SJCRH30 (cell line): ENCODE results near the gene USP26. TPM values are rescaled to one million over a fixed set of nuclear protein-coding genes. Genes with fewer than 3 reads are reported as not detected.
"Not testable (repeated sequence)": the region's sequence is repeated elsewhere in the genome, so short reads cannot be mapped to it uniquely, and the experiment has no call there.

Experiments used
- DNase-seq, 2 experiments: peaks; one replicate each; pipeline ENCODE4 v3.0.0-alpha.2; 2015 to 2020
- H3K27ac ChIP-seq: fragments of 250-450 bp; sonication (Bioruptor Pico); 2 replicates; pipeline ENCODE4 v1.5.1; 2020; ENCODE audit warnings: mild to moderate bottlenecking, moderate library complexity
- H3K27me3 ChIP-seq: fragments of 250-450 bp; sonication (Bioruptor Pico); 2 replicates; pipeline ENCODE4 v1.5.1; 2020; ENCODE audit warnings: mild to moderate bottlenecking, moderate library complexity
- H3K36me3 ChIP-seq: fragments of 250-450 bp; sonication (Bioruptor Pico); 2 replicates; pipeline ENCODE4 v1.5.1; 2020; ENCODE audit warnings: mild to moderate bottlenecking, moderate library complexity
- H3K4me1 ChIP-seq: fragments of 250-450 bp; sonication (Bioruptor Pico); 2 replicates; pipeline ENCODE4 v1.5.1; 2020; ENCODE audit warnings: mild to moderate bottlenecking, moderate library complexity
- H3K4me3 ChIP-seq: fragments of 250-450 bp; sonication (Bioruptor Pico); 2 replicates; pipeline ENCODE4 v1.5.1; 2020; ENCODE audit warnings: mild to moderate bottlenecking, moderate library complexity
- H3K9me3 ChIP-seq: fragments of 250-450 bp; sonication (Bioruptor Pico); replicated peaks from 2 replicates; pipeline ENCODE4 v1.5.1; 2020; ENCODE audit warnings: mild to moderate bottlenecking, moderate library complexity
- total RNA-seq: library from RNA; depleted of rRNA; stranded (reverse); fragments of >200 nt; shearing (Covaris generic); gene quantifications from 2 replicates; pipeline ENCODE4 v1.2.3, GENCODE V29; 2014; rRNA removed

USP26 gene
- total RNA-seq, result not detected in 2 replicates

GRCh38 chrX:133097031-133097430 lies at the start of gene USP26:
Gene USP26 (minus strand): TSS chrX:133097109. CDS start chrX:133028220, 68,889 bp downstream.
- Histone ChIP-seq H3K4me3 (no peak within 1 kb of the TSS), H3K4me1 (no peaks in the 10 kb centered on the region), H3K27me3 (no peaks in the 10 kb centered on the region), H3K36me3 (no peaks in the 10 kb centered on the region), H3K9me3 (no peaks in the 10 kb centered on the region), H3K27ac (no peak within 1 kb of the TSS)
- DNase-seq, result no peak

GRCh38 chrX:133134282-133134681 lies 37.4 kb upstream of the USP26 start:
- no peak for DNase-seq
- Histone ChIP-seq H3K27me3 (no peaks in the 10 kb centered on the region), H3K4me1 (no peaks in the 10 kb centered on the region), H3K9me3 (no peaks in the 10 kb centered on the region), H3K27ac (no peak overlapping the region), H3K36me3 (no peaks in the 10 kb centered on the region), H3K4me3 (no peak overlapping the region)

GRCh38 chrX:133120406-133120805 lies 23.5 kb upstream of the USP26 start:
- Histone ChIP-seq H3K4me3 (no peak overlapping the region), H3K27me3 (no peaks in the 10 kb centered on the region), H3K27ac (no peak overlapping the region), H3K9me3 (no peaks in the 10 kb centered on the region), H3K36me3 (no peaks in the 10 kb centered on the region), H3K4me1 (no peaks in the 10 kb centered on the region)
- DNase-seq, result no peak

- Histone ChIP-seq H3K4me3 (no peak overlapping the region), H3K4me1 (no peaks in the 10 kb centered on the region), H3K27me3 (no peaks in the 10 kb centered on the region), H3K27ac (no peak overlapping the region), H3K9me3 (no peaks in the 10 kb centered on the region), H3K36me3 (no peaks in the 10 kb centered on the region)
- DNase-seq, result no peak
Measured at GRCh38 chrX:133094098-133094731, 2.7 kb downstream of the USP26 start.

- H3K36me3 ChIP-seq, result no peaks in the 10 kb centered on the region
- H3K27ac ChIP-seq, result no peak overlapping the region
- H3K9me3 ChIP-seq, result no peaks in the 10 kb centered on the region
- no peak for DNase-seq
- no peak overlapping the region for H3K4me3 ChIP-seq
- H3K27me3 ChIP-seq, result no peaks in the 10 kb centered on the region
- no peaks in the 10 kb centered on the region for H3K4me1 ChIP-seq
Measured at GRCh38 chrX:133090236-133090809, 6.6 kb downstream of the USP26 start.

- Histone ChIP-seq H3K36me3 (no peaks in the 10 kb centered on the region), H3K27ac (no peak overlapping the region), H3K4me3 (no peak overlapping the region), H3K27me3 (no peaks in the 10 kb centered on the region), H3K9me3 (no peaks in the 10 kb centered on the region), H3K4me1 (no peaks in the 10 kb centered on the region)
- DNase-seq, result no peak
Measured at GRCh38 chrX:133089411-133089810, 7.5 kb downstream of the USP26 start.

- H3K27me3 ChIP-seq, result no peaks in the 10 kb centered on the region
- H3K4me1 ChIP-seq, result no peaks in the 10 kb centered on the region
- no peak for DNase-seq
- H3K36me3 ChIP-seq, result no peaks in the 10 kb centered on the region
- H3K27ac ChIP-seq, result no peak overlapping the region
- no peak overlapping the region for H3K4me3 ChIP-seq
- no peaks in the 10 kb centered on the region for H3K9me3 ChIP-seq
Measured at GRCh38 chrX:133085785-133086184, 11.1 kb downstream of the USP26 start.

- not testable (repeated sequence) for H3K4me3 ChIP-seq, H3K27ac ChIP-seq, DNase-seq, H3K27me3 ChIP-seq, H3K4me1 ChIP-seq, H3K9me3 ChIP-seq, H3K36me3 ChIP-seq
Measured at GRCh38 chrX:133085056-133085455, 11.9 kb downstream of the USP26 start.

- no peaks in the 10 kb centered on the region for H3K4me1 ChIP-seq
- no peak overlapping the region for H3K4me3 ChIP-seq
- no peak for DNase-seq
- no peak overlapping the region for H3K27ac ChIP-seq
- H3K27me3 ChIP-seq, result no peaks in the 10 kb centered on the region
- no peaks in the 10 kb centered on the region for H3K36me3 ChIP-seq
- H3K9me3 ChIP-seq, result no peaks in the 10 kb centered on the region
Measured at GRCh38 chrX:133083899-133084298, 13.0 kb downstream of the USP26 start.

- H3K27ac ChIP-seq, result no peak overlapping the region
- H3K4me3 ChIP-seq, result no peak overlapping the region
- no peaks in the 10 kb centered on the region for H3K9me3 ChIP-seq
- DNase-seq, result no peak
- H3K27me3 ChIP-seq, result no peaks in the 10 kb centered on the region
- no peaks in the 10 kb centered on the region for H3K36me3 ChIP-seq
- no peaks in the 10 kb centered on the region for H3K4me1 ChIP-seq
Measured at GRCh38 chrX:133081990-133082389, 14.9 kb downstream of the USP26 start.

GRCh38 chrX:133077856-133078255 lies 19.1 kb downstream of the USP26 start:
- not testable (repeated sequence) for H3K27me3 ChIP-seq, H3K27ac ChIP-seq, H3K9me3 ChIP-seq, H3K4me3 ChIP-seq, DNase-seq, H3K4me1 ChIP-seq, H3K36me3 ChIP-seq

GRCh38 chrX:133072566-133072965 lies 24.3 kb downstream of the USP26 start:
- no peaks in the 10 kb centered on the region for H3K36me3 ChIP-seq
- no peaks in the 10 kb centered on the region for H3K27me3 ChIP-seq
- no peak overlapping the region for H3K4me3 ChIP-seq
- no peaks in the 10 kb centered on the region for H3K4me1 ChIP-seq
- DNase-seq, result no peak
- H3K9me3 ChIP-seq, result no peaks in the 10 kb centered on the region
- no peak overlapping the region for H3K27ac ChIP-seq

GRCh38 chrX:133068461-133068860 lies 28.4 kb downstream of the USP26 start:
- Histone ChIP-seq H3K27me3 (no peaks in the 10 kb centered on the region), H3K27ac (no peak overlapping the region), H3K9me3 (no peaks in the 10 kb centered on the region), H3K36me3 (no peaks in the 10 kb centered on the region), H3K4me3 (no peak overlapping the region), H3K4me1 (no peaks in the 10 kb centered on the region)
- DNase-seq, result no peak

GRCh38 chrX:133056341-133056740 lies 40.6 kb downstream of the USP26 start:
- peaks cover 14% of the 10 kb centered on the region; the same call in 1 of the 2 replicates for H3K4me1 ChIP-seq
- H3K9me3 ChIP-seq, result no peaks in the 10 kb centered on the region
- no peak overlapping the region for H3K27ac ChIP-seq
- no peak overlapping the region for H3K4me3 ChIP-seq
- H3K36me3 ChIP-seq, result no peaks in the 10 kb centered on the region
- H3K27me3 ChIP-seq, result no peaks in the 10 kb centered on the region
- DNase-seq, result no peak

- Histone ChIP-seq H3K4me1 (peaks cover 14% of the 10 kb centered on the region; the same call in 1 of the 2 replicates), H3K4me3 (no peak overlapping the region), H3K9me3 (no peaks in the 10 kb centered on the region), H3K27me3 (no peaks in the 10 kb centered on the region), H3K36me3 (no peaks in the 10 kb centered on the region), H3K27ac (no peak overlapping the region)
- no peak for DNase-seq
Measured at GRCh38 chrX:133054761-133055405, 42.0 kb downstream of the USP26 start.
